ENCODE data around the gene PANX2.

PANX2 gene

DNA sequence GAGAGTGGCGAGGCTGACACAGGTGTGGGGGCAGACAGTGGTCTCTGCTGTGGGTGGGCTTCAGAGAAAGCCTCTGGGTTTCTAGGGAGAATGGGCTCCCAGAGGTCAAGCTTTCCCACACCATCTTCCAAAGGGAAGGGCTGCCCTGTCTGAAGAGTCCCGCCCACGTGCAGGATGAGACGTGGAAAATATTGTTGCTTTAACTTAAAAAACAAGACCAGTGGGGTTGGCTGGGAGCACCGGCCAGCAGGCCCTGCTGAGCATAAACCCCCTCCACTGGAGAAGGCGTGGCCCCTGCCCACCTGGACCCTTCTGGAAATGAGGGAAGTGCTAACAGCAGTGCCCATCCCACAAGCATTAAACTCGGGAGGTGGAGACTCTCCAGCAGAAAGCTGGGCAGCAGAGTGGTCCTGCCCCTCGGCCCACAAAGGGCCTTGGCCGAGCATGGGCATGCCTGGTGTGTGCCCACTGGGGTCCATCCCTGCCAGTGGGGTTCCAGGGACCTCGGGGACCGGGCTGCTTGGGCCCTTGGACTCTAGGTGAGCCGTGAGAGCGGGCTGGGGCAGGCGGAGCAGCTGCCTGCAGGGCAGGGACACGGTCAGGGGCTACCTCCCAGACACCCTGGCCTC lies 45.6 kb downstream of the PANX2 start:
- DNase-seq: no peak

DNA sequence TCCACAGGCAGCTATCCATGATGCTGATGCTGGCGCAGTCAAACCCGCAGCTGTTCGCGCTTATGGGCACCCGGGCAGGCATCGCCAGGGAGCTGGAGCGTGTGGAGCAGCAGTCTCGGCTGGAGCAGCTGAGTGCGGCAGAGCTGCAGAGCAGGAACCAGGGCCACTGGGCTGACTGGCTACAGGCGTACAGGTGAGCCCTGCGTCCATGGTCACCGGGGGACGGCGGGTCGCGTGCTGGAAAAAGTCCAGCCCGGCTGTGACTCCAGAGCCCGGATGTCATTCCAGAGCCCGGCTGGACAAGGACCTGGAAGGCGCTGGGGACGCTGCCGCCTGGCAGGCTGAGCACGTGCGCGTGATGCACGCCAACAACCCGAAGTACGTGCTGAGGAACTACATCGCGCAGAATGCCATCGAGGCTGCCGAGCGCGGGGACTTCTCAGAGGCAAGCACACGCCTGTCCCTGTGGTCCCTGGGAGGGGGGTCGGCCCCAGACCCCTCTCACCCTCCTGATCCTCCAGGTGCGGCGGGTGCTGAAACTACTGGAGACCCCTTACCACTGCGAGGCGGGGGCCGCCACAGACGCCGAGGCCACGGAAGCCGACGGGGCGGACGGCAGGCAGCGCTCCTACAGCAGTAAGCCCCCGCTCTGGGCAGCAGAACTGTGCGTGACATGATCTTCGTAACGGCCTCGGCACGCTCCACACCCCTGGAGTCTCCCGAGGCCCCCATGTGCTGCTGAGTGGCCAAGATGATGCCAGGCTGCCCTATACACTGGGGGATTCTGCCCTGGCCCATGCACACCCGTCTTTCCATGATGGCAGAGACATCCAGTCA lies 46.4 kb downstream of the PANX2 start:
- DNase-seq: no peak

DNA sequence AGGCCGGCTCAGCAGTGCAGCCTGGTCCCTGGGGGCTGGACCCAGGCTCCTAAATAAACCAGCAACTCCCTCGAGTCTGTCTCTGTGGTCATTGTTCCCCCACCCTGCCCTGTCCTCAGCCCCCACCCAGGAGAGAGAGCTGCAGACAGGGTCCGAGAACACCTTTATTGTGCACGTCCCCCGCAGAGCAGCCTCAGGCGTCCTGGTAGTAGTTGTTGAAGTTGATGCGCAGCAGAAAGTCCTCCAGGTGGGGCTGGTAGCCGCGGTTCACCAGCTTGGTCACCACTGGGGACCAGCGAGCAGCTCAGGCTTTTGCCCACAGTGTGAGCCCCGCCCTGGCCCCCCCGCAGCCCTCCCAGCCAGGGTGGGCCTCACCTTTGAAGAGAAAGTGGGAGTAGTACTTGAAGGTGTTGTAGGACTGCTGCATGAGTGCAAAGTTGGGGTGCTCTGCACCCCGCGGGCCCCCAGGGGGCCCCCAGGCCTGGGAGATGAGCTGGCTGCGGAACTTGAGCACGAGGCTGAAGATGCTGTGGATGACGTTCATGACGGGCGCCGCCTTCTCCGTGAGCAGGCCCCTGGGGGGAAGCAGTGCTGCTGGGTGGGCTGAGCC lies 47.1 kb downstream of the PANX2 start:
- no peak for DNase-seq

DNA sequence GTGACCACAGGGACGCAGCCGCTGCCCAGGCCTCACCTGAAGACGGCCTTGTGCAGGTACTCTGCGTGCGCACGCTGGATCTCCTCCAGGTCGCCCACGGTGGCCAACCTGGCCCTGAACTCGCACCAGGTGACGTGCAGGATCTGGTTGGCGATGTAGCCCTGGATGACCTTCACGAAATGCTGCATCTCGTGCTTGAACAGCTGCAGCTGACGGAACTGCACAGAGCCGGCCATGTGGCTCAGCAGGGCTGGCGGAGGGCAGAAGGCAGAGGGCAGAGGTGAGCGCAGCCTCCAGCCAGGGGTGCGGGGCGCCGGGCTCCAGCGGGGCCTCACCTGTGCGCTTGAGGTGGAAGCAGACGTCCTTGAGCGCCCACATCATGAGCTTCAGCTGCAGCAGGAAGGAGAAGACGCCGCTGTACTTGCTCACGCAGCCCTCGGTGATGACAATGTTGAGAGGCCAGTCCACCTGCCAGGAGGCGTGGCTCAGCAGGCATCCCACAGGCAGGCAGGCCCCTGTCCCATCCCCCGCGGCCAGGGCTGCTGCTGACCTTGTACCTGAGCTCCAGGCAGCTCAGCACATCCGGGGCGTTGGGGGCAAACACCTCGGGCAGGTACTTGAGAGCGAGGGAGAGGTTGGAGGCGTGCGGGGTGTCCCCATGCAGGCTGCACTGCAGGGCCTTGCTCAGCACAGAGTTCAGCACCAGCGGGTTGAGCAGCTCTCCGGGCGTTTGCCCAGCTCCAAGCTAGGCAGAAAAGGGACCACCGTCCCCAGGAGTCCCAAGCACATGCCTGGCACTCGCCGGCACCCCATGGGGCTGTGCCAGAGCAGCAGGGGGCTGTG lies 47.8 kb downstream of the PANX2 start:
- no peak for DNase-seq

DNA sequence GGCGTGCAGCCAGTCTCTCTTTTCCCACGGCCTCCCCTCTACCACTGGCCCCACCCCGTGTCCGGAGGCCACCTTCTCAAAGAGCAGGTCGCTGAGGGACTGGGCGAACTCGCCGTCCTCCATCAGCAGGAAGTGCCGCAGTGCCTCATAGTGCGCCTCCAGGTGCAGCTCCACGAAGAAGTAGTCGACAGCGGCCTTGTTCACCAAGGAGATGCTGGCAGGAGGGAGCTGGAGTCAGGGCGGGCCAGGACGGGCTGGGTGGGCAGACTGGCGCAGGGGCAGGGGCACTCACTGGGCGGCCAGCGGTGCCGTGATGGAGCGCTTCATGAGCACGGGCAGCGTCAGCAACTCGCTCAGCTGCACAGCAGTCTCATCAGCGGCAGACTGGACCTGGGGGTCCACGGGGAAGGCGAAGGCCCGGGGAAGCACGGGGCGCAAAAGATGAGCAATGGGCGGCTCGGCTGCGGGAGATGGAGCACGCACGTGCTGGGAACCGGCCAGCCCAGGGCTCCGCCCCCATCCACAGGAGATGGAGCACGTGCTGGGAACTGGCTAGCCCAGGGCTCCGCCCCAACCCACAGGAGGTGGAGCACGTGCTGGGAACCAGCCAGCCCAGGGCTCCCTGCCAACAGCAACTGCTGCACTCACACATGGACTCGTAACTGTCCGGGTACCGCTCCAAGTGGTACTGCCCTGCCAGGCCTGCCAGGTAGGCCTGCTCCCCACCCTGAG lies 48.6 kb downstream of the PANX2 start:
- DNase-seq: no peak

DNA sequence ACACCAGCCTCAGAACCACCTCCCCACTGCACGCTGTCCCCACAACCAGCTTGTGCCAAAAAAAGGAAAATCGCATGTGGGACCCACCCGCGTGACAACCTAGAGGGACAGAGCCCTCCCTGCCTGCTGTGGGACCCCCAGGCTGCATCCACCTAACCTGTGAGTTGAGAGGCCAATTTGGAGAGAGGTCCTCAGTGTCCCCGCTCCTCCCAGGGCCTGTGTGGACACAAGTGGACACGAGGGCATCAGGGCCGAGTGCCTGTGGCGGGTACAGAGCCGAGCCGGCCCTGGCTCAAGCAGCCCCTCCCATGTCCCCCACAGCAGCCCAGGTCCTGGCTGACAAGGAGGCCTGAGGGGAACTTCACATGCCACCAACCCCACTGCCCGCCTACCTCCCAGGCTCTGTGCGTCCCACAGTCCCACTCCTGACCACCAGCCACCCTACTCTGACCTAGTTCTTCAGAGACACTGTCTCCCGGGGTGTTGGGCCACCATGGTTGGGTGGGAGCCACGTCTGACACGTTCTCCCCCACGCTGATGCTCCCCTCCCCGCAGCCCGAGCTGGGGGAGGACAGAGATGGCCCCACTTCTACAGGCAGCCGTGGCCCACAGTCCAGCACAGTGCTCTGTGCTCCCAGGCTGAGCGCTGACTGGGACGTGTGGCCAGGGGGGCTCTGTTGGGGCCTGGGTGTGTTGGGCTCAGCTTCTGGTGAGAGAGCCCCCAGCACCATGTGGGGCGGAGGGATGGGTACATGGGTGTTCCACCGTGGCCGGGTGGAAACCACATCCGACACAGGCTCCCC lies 49.5 kb downstream of the PANX2 start:
- no peak for DNase-seq

DNA sequence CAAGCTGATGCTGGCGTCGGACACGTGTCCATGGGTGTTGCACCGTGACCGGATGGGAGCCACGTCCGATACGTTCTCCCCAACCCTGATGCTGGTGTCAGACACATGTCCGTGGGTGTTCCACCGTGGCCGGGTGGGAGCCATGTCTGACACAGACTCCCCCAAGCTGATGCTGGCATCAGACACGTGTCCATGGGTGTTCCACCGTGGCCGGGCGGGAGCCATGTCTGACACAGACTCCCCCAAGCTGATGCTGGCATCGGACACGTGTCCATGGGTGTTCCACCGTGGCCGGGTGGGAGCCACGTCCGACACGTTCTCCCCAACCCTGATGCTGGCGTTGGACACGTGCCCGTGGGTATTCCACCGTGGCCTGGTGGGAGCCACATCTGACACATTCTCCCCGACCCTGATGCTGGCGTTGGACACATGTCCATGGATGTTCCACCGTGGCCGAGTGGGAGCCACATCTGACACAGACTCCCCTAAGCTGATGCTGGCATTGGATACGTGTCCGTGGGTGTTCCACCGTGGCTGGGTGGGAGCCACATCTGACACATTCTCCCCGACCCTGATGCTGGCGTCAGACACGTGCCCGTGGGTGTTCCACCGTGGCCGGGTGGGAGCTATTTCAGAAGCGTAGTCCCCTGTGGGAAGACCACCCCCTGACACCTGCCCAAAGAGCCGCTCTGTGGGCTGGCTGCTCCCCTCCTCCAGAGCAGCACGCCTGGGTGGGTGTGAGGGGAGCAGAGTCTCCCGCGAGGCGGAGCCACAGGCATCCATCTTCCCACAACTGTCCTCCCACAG lies 50.3 kb downstream of the PANX2 start:
- no peak for DNase-seq

DNA sequence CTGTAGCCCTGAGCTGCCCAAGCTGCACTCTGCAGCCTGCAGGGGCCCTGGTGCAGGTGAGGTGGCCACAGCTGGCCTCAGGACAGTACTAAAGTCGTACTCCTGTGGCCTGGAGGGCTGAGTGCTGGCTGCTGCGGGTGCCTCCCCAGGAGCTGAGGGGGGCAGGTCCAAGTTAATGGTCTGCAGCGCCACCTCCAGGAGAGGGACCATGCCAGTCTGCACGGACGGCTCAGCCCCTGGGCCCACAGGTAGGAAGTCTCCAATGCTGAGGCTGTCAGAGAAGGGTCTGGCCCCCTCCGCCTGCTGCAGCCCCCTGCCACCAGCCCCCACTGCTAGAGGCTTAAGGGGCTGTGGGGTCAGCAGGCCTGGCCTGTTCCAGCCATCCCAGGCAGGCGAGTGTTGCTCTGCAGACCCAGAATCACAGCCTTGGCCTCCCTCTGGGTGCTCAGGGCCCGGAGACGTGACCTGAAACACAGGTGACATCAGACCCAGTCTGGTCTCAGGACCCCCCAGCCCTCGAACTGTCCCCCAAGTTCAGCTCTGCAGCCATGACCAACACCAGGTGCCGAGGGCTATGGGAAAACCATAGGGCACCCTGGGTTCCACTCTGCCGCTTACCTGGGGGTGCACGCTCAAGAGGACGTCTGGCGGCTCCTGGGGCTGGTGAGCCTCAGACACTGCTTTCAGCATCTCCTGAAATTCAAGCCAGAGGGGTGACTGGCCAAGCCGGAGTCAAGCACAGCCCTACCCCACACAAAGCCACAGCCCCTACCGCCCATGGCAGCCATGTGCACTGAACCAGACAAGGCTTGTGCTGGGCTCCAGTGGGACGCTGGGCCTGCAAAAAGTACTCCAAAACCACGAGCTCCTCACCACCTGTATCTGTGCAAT lies 51.1 kb downstream of the PANX2 start:
- no peak for DNase-seq

DNA sequence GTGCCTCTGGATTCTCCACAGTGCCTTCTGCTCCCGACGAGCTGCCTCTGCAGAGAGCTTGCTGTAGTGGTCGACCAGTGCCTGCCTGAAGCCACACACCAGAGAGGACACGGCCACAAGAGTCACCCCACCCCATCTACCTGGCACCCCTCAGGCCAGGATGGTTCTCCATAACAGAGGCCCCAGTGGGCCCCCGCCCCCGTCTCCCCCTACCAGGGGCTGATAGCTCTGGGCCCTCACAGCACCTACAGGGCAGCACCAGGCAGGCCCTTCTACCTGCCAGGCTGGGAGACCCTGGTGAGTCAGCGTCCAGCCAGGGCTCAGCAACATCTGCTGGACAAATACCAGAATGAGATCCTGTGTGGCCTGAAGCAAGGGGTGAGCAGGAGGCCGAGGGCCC lies 52.0 kb downstream of the PANX2 start:
- DNase-seq: no peak

DNA sequence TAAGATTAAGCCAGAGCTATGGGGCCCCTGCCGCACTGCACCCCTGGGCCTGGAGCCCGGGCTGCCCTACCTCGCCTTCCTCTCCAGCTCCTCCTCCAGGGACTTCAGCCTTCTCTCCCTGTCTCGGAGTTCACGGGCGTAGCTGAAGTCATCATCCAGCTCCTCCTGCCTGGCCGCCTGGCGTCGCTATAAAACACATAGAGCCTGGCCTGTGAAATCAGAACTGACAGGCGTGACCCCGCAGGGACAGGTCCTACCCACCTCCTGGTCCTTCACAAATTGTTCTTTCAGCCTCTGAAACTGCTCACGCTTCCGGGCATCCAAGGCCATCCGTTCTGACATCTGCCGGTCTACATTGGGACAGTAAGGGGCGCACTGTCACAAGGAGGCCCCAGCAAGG lies 53.5 kb downstream of the PANX2 start:
- DNase-seq: no peak

DNA sequence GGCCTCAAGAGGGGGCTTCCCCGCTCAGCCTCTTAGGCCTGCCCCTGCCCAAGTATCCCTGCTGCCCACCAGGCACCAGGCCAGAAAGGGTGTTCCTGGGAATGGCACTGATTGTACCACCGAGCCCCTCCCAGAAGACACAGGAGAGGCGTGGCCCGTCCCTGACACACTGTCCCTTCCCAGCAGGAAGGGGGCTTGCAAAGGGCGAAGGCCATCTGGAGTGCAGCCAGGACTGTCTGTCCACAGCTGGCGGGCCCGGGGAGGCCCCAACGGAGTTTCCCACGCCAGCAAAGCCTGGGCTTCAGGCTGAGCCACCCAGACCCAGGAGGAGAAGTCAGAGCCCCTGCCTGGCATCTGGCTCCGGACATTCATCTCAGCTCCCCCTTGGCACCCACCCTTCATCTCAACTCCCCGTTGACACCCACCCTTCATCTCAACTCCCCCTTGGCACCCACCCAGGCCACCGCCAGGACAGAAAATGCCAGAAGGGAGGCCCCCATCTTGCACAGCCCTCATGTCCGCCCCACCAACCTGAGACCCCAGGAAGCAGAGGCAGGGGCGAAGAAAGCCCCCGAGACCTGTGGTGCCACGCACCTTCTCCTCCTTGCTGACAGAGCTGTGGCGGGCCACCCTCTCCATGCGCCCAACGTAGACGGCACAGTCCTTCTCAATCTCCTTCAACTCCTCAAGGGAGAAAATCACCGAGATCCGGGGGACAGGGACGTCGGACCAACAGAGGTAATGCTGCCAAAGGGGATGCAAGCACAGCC lies 54.9 kb downstream of the PANX2 start:
- DNase-seq: no peak

DNA sequence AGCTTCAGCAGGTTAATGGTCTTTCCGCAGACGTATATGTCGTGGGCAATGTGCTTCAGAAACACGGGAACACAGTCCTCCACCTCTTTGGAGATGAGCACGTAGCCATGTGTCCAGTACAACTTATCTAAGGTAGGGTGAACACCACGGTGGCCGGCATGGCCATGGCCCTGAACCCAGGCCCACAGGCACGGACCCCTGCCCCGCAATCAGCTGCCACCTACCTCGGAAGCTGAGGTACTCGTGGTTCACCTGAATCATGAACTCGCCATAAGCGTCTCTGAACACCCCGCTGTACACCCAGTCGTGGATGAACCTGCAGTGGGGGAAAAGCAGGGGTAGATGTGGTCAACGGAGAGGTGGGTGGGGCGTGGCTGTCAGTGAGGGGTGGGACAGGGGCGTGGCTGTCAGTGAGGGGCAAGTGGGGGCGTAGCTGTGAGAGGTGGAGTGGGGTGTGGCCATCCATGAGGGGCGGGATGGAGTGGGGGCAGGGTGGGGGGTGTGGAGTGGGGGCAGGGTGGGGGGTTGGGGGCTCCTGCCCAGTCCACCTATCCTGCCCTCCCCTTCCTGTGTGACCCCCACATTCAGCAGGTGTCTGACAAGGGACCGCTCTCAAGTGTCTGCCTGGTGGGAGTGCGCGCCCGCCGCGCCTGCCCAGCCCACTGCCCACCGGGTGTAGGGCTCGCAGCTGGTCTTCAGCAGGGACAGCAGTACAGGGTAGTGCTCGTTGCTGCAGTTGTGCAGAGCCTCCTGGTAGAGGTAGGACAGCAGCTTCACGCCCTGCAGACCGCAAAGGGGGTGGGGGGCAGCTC lies 55.7 kb downstream of the PANX2 start:
- no peak for DNase-seq

DNA sequence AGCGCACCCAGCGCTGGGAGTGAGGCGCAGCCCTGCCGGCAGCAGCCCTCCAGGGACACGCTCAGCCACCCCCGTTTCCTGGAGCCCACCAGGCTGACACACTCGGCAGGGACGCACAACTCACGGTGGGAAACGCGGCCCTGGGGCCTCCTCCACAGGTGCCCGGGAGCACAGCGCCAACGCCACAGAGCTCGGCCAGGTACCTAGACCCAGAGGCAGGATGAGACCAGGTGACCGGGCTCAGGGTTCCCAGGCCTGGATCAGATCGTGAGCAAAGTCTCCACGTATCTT lies 56.3 kb downstream of the PANX2 start:
- DNase-seq: no peak

DNA sequence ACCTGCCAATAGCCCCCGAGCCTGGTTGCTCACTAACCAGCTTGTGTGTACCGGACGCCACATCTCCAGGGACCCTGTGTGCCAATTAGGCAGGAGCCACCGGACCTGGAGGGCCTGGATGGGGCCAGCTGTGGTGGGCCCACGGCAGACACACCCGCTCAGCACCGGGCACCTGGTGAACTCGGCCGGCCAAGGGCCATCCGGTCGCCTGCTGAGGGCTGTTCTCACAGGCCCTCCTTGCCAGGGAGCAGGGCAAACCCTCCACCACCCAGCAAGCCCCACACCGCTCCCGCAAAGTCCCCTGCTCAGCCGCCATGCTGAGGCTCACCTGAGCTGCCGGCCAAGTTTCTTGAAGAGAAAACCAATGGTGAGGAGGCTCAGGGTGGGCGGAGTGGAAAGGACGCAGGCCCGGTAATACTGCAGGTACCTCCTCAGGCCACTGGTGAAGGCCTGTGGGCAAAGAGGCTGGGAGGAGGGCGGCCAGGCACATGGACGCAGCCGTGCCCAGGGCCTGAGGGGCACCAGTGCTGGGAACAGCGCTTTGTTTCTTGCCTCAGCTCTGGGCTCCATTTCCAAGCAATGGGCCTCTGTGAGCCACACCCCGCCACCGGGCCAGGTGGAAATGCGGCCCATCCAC lies 57.2 kb downstream of the PANX2 start:
- no peak for DNase-seq

DNA sequence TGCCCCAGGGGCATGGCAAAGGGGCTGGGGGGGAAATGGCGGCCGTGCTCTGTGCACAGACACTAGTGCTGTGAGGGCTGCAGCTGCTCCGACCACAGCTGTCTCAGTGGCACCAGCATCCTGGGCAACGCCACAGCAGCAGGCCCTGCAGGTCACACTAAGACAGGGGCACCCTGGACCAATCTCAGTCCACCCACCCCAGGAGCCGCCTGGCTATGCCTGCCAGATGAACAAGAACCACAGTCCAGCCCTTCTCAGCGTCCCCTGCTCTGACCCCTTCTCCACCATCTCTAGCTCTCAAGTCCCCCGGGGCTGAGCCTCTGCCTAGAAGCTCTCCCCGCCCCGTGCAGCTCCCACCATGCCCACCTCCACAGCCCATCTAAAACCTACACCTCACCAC lies 57.8 kb downstream of the PANX2 start:
- DNase-seq: no peak

DNA sequence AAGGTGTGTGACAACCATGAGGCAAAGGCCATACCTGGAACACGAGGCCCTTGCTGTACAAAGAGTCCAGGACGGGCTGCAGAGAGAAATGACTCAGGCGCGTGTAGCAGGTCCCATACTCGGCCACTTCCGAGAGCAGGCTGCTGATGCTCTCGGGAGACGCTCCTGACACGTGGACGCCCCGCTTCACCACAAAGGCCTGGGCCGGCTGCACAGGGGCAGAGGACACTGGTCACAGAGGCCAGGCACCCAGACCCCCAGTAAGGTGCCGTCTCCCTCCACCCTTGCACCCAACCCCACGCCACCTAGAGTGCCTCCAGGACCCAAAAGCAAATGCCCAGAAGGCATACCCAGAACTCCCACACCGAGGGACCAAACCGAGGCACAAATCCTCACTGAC lies 58.8 kb downstream of the PANX2 start:
- no peak for DNase-seq

Data from SW 1271 (cell line).